NCI-H1092 (cell line): ENCODE data around the gene SMAD1.
"Not testable (repeated sequence)": the region's sequence is repeated elsewhere in the genome, so short reads cannot be mapped to it uniquely, and the experiment has no call there.

Experiments
- DNase-seq: peaks from one replicate; lab custom pipeline; 2025; lab: John Stamatoyannopoulos, UW

The SMAD1 gene

DNA sequence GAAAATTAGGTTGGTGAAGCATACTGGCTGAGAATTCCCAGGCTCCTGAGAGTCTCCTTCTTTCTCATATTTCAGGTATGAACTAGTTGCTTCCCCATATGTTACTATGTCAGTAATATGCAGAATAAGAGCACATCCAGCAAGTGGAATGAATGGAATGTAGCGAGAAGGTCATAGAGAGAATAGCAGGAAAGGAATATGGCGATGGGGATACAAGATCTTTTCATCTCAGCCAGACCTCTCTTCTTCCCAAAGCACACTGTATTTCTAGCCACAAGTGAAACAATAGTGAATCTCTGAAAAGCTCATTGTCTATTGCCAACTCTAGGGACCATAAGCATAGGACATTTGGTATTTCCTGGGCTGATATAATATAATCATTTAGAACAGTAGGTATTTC, 82.9 kb downstream of the SMAD1 start:
- DNase-seq: no peak

DNA sequence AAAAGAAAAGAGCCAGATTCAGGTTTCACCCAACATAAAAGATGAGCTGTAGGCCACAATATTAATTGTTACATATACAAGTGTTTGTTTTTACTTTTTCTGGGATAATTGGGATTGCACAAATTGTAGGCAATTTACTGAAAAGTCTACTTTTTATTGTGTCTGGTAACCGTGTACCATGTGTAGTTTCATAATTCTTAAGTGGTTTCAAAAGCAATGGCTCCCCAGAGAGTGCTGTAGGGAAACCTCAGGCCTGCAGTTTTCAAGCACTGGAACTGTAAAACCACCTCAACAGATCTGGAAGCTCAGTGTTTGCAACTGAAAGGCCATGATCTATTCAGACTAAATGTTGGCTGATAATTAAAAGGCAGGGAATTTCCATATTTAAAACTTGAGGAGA, 83.7 kb downstream of the SMAD1 start:
- no peak for DNase-seq

DNA sequence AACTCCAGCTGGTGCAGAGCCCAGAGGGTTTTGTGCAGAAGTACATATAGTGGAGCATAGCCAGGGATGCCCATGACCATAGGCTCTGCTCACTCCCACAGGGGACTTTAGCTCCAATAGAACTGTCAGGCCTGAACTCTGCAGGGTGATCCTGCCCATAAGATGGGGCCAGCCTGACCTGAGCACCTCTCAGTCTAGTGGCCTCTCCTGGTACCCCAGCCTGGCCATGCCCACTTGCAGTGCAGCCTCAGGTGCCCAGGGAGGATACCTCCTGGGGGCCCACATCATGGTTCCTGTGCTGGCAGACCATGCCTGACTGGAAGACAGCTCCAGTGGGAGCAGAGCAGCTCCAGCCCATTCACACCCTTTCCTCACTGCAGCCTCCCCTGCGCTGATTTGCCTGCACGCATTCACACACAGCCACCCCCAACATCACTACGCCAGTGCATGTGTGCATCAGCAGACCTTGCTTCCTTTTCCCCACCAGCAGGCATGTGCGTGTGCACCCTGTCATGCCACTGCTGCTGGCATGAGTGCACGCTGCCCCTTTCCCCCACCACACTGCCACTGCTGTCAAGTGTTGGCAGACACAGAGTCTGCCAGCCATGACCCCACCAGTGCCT, 84.5 kb downstream of the SMAD1 start:
- DNase-seq: no peak

DNA sequence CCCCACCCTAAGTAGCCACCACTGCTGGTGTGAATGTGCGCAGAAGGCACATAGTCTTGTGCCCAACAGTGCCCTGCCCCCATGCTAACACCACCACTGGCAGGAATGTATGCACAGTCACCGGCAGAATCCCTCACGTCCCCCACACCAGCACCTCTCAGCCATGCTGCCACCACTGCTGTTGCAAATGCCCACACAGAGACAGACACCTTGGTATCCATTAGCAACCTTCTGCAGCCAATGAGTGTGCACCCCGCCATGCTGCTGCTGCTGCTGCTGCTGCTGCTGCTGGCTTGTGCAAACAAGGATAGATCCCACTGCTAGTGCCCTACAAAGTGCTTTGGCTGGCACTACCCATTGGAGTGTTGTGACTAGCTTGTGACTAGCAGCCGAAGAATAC, 85.1 kb downstream of the SMAD1 start:
- DNase-seq: no peak

DNA sequence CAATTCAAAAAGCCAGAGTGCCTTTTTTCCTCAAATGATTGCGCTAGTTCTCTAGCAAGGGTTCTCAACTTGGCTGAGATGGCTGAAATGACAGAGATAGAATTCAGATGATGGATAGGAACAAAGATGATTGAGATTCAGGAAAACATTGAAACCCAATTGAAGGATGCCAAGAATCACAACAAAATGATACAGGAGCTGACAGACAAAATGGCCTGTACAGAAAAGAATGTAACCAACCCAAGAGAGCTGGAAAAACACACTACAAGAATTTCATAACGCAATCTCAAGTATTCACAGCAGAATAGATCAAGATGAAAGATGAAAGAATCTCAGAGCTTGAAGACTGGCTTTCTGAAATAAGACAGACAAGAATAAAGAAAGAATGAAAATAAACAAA, 85.9 kb downstream of the SMAD1 start:
- no peak for DNase-seq

DNA sequence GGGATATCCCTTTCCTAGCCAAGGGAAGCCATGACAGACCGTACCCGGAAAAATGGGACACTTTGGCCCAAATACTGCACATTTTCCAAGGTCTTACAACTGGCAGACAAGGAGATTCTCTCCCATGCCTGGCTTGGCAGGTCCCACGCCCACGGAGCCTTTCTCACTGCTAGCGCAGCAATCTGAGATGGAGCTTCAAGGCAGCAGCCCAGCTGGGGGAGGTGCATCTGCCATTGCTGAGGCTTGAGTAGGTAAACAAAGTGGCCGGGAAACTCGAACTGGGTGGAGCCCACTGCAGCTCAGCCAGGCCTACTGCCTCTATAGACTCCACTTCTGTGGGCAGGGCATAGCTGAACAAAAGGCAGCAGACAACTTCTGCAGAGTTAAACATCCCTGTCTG, 92.9 kb downstream of the SMAD1 start:
- DNase-seq: not testable (repeated sequence)

DNA sequence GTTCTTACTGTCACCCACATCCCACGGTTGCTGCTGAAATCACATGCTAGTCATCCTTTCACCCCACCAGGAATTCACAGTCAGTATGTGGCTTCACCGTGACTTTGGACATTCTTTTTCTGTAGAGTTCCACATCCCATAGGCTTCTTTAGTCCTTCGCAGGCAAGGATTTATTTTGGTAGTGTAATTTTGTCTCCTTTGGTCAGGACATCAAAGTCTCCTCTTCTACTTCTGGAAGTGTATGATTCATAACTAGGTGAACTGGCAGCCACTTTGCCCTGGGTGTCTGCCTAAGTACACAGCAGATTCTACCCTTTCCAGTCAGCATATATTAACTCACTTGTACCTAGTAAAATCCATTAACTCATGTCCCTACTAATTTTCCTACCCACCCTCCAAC, 99.3 kb downstream of the SMAD1 start:
- no peak for DNase-seq

DNA sequence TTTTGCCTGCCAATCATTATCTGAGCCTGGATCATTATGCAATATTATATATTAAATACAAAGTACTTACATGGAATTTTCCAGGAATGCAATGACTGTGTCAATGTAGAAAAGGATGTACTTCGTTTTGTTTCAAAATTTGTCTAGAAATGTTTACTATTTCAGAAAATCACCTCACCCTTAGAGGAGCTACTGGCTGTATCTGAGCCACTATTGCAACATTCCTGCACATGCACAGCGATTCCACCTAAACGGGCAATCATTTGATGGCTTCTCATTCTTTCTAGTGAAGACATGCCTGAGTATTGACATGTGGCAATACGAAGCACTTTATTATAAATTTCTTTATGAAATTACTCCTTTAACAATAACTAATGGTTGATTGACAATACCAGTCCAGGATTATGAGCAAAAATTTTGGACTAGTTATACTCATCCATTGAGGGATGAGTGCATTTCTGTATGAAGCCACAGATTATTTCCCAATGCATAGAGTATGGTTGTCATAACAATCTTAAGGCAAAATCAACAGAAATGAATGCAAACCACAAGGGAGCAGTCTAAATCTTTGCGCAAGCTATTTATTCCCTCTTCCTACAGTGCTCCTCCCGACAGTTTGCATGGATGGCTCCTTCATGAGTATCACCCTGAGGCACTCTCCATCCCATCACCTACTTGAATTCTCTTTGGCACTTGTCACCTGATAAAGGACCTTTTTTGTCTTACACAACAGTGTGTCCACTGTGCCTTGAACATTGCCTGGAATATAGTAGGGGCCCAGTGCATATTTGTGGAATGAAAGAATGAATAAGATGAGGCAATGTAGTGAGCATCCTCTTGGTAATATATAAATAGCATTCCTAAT, 101.8 kb downstream of the SMAD1 start:
- no peak for DNase-seq

DNA sequence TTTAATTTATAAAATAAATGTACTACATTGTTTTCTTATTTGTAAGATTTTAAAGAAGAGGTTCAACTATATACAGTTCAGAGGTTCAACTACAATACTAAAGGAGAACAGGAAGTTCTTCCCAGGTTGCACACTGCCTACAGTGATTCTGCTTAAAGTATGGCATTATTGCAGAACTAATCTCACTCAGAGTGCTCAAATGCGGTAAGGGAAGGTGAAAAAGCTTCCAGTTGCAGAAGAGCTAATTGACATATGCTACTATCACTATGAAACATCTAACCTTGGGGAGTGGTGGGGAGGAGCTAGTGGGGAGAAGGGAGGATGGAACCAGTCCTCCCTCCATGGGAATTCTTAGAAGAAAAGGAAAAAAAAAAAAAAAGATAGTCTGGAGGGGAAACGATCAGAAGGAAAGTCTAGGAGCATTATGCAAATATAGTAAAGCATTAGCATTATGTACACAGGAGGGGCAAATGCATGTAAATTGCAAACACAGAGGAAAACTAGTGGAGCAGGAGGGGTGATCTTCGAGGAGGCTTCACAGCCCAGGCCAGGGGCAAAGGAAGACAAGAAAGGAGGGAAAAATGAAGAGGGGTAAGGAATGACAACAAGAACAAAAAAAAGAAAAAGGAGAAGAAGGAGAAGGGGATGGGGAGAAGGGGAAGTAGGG, 105.6 kb downstream of the SMAD1 start:
- no peak for DNase-seq

DNA sequence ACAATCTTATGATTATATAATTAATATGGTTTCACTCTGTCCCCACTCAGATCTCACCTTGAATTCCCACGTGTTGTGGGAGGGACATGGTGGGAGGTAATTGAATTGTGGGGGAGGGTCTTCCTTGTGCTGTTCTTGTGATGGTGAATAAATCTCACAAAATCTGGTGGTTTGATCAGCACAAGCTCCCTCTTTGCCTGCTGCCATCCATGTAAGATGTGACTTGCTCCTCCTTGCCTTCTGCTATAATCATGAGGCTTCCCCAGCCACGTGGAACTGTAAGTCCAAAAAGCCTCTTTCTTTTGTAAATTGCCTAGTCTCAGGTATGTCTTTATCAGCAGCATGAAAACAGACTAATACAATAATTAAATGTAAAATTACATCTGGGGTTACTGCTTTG, 107.7 kb downstream of the SMAD1 start:
- not testable (repeated sequence) for DNase-seq

DNA sequence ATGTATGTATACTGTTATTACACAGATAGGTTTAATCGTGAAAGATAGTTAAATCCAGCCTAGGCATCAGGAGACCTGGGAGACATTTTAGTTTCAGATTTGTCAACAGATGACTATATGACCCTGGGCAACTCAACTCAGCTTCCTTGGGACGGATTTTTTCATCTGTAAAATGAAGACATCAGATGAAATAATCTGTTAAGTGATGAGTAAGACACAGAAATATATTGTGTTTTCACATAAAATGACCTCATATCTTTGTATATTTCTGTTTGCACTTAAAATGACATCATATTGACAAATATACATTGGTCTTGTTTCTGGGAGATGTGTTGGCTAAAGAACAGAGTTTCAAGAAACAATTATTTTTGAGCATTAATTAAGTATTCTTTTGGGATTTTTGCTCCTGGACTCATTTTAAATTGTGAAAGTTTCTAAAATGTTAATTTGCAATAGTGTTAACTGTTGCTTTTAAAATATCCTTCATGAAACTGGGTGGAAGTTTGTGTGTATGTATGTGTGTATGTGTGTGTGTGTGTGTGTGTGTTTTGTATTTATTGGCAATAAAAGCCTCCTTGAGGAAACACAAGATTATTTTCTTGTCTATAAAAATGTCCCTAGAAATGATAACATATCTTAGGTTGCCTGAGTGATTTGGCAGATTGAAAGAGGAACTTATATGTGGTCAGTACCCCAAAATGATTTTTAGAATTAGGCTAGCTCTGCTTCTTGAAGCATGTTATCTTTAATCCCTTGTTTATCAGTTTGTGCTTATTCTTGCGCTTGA, 108.5 kb downstream of the SMAD1 start:
- no peak for DNase-seq

DNA sequence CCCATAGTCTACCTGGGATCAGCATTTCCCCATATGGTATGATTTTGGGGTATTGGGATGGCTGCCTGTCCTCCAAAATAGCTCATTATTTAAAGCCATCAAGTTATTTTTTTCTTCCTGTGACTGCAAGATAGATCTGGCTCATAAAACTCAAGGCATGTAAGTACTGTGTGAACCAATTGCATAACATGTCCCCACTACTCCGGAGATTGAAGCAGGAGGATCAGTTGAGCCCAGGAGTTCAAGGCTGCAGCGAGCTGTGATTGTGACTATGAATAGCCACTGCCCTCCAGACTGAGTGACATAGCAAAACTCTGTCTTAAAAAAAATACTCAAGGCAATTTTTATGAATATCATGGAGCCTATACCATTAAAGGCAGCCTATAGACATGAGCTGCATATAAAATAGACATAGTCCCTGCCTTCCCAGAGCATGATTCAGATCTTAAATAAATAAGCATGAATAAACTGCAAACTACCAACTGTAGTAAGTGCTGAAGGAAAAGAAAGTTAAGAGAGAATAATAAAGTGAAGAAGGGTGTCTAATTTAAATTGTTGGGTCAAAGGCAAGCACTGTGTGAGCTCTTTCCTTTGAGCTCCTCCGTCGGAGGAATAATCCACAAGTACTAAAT, 120.6 kb downstream of the SMAD1 start:
- no peak for DNase-seq

DNA sequence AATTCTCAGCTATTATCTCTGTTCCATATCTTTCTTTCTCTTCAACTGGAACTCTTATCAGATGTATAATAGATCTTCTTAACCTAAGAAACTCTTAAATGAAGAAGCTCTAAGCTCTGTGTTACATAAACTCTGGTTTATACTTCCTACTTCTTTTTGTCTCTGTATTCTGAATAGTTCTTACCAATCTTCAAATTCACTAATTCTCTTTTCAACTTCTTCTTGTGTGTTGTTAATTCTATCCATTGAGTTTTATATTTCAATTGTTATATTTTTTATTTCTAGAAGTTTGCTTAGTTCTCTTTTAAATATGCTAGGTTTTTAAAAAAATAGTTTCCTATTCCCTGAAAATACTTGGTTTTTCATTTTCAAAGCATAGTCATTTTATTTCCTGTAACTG, 124.3 kb downstream of the SMAD1 start:
- DNase-seq: no peak
